WI38 (cell line): ENCODE data around the gene OSER1.

Source experiments
- H3K4me3 ChIP-seq: 2 replicates; pipeline ENCODE4 v1.5.1; 2011; ENCODE audit warnings: low read depth, mild to moderate bottlenecking, control low read depth, low read length
- TF ChIP-seq, protein P1 (sequence below): IDR thresholded peaks from 2 replicates; pipeline ENCODE4 v1.5.1; 2012; ENCODE audit warnings: low read depth, mild to moderate bottlenecking, control low read depth, low read length

The OSER1 gene

DNA sequence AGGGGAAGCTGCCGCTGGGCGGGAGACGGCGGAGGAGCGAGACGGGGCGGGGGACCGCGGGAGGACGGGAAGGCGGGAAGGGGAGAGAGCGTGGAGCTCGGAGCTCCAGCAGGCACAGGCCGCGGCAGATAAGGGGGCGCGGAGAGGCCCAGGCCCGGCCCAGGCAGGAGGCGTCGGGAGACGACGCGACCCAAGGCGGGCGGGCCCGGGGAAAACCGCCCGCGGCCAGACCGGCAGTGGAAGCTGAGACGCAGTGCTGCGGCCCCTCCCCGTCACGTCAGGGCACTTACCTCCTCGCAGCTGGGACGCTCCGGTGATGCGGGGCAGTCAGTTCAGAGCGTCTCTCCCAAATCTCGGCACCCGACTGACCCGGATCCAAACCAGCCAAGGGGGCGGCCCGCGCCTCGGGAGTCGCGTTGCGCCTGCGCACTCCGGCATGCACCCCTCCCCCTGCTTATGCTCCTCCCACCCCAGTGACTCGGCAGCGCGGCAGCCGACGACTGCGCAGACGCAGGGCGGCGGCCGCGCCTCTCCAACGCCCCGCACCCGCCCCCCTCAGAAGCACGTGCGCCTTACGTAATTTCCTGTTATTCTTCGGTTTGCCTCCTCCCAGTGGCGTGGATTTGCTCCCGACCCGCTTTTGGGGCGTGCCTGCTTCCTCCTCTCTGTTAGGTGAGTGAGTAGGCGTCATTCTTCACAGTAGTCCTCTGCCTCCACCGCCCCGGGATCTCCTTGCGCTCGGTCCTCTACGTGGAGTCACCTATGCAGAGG, at the start of gene OSER1:
TSS of gene OSER1 (minus strand) at position 366 of the 771 bp plus-strand sequence. CDS start 3,814 bp downstream, outside the sequence.
- peak within 1 kb of the TSS; percentile 99 for H3K4me3 ChIP-seq
- TF ChIP-seq, protein P1, sequence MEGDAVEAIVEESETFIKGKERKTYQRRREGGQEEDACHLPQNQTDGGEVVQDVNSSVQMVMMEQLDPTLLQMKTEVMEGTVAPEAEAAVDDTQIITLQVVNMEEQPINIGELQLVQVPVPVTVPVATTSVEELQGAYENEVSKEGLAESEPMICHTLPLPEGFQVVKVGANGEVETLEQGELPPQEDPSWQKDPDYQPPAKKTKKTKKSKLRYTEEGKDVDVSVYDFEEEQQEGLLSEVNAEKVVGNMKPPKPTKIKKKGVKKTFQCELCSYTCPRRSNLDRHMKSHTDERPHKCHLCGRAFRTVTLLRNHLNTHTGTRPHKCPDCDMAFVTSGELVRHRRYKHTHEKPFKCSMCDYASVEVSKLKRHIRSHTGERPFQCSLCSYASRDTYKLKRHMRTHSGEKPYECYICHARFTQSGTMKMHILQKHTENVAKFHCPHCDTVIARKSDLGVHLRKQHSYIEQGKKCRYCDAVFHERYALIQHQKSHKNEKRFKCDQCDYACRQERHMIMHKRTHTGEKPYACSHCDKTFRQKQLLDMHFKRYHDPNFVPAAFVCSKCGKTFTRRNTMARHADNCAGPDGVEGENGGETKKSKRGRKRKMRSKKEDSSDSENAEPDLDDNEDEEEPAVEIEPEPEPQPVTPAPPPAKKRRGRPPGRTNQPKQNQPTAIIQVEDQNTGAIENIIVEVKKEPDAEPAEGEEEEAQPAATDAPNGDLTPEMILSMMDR: no peak

DNA sequence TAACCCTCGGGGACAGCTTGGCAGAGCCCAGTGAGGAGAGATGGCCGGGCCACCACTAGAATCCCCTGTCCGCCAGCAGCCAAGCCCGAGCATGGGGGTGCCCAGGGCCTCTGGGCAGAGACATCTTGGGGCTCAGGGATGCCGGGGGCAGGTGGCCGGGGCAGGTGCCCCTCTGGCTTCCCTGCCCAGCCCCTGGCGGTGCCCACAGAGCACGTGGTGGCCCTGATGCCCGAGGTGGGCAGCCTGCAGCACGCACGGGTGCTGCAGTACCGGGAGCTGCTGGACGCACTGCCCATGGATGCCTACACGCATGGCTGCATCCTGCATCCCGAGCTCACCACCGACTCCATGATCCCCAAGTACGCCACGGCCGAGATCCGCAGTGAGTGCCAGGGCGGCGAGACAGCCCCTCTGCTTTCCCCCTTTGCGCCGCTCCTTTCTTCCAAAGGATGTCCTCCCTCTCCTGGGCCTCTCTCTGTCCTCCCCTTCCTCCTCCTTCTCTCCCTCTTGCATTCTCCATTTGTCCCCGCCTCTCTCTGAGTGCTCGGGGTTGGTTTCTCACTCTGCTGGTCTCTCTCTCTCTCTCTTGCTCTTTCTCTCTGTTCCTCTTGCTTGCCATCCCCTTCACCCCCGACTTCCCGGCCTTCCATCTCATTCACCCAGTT, 47.8 kb upstream of the OSER1 start:
- H3K4me3 ChIP-seq: no peak overlapping the region
- TF ChIP-seq, protein P1: no peak

DNA sequence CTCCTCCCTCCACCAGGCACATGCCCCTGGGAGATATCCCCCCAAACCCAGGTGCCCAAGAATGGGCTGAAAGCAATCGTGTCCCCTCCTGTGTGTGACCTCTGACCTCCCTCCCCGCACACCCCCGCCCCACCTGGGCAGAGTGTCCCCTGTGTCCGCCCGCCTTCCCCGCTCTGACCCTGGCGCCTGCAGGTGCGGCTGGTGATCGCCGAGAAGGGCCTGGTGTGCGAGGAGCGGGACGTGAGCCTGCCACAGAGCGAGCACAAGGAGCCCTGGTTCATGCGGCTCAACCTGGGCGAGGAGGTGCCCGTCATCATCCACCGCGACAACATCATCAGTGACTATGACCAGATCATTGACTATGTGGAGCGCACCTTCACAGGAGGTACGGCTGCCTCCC, 46.4 kb upstream of the OSER1 start:
- H3K4me3 ChIP-seq: no peak overlapping the region
- TF ChIP-seq, protein P1: no peak

DNA sequence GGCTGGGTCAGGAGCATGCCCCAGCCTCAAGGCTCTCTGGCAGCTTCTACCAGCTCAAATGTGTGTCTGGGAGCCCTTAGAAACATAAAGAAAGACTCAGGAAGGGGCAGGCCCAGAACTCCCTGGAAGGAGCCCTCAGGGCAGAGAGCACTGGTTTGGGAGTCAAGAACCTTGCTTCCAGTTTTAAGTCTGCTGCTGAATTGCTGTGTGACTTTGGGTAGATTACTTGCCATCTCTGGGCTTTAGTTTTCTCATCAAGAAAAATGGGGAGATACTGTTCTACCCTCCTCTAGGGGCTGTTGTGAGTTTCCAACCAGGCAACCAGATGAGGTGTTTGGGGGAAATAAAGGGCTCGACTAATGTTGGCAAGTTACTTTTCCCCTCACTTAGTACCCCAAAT, 45.4 kb upstream of the OSER1 start:
- no peak overlapping the region for H3K4me3 ChIP-seq
- TF ChIP-seq, protein P1: no peak

DNA sequence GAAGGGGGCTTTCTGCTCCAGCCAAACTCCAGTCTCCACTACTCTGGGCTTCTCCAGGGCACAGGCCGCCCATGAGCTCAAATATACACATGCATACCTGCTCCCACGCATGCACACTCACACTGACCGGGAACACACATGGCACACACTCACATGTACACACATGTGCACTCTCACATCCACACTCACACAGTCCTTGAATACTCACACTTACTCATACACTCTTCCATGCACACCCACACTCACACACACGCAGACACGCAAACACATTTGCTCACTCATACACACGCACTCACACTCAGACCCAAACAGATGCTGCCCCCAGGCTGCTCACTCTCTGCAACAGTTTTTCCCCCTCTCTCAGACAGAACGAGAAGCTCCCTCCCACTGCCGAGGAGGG, 43.5 kb upstream of the OSER1 start:
- no peak overlapping the region for H3K4me3 ChIP-seq
- TF ChIP-seq, protein P1: no peak

DNA sequence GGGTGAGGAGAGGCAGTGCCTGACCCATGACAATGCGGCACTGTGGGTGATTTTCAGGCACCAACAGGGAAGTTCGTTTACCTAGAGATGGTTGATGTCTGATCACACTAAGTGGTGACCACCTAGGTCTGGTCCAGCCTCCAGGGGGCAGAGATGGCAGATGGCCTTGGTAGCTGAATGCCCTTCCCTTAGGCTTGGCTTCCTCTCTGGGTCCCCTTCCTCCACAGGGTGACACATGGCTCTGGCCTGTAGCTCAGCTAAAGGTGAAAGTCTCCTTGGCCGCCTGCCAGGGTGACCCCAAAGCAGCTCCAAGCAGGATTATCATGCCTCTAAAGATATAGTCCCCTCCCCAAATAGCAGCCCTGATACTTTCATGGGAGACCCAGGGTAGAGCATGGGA, 43.0 kb upstream of the OSER1 start:
- TF ChIP-seq, protein P1: no peak
- H3K4me3 ChIP-seq: no peak overlapping the region

DNA sequence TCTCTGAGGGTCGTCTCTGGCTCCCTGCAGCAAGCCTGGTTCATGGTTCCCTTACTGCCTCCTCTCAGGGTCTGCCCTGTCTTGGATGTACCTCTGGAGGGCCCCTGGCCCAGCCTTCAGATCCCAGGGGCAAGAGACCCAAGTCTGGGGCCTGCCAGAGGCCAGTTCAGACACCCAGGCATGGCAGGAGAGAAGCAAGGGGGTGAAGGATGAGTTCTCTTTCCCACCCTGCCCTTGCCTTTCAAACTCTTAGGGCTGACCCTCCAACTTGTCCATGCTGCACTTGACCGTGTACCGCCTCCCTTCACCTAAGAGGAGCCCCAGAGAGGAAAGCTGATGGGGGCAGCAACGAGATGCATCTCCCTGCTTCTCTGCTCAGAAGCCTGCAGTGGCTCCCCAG, 40.7 kb upstream of the OSER1 start:
- no peak overlapping the region for H3K4me3 ChIP-seq
- TF ChIP-seq, protein P1: no peak
